Mesenchymal stem cell (in vitro differentiated cells and primary cell): ENCODE measurements around the gene HNF4A.

Source experiments
- DNase-seq: peaks from one replicate; pipeline ENCODE4 v3.0.0-alpha.2; 2013
- H2AFZ ChIP-seq: one replicate; pipeline ENCODE4 v1.6.1; 2013; ENCODE audit warnings: low read depth, mild to moderate bottlenecking, control low read depth, inconsistent platforms, low read length, moderate library complexity
- H2AK5ac ChIP-seq: 2 replicates; pipeline ENCODE4 v1.6.1; 2013; ENCODE audit warnings: low read length, moderate library complexity, mild to moderate bottlenecking, inconsistent platforms; ENCODE audit not compliant: severe bottlenecking
- H2BK120ac ChIP-seq: one replicate; pipeline ENCODE4 v1.6.1; 2013; ENCODE audit warnings: low read depth, mild to moderate bottlenecking, inconsistent platforms, low read length, moderate library complexity
- H2BK12ac ChIP-seq, 2 experiments: one replicate each; pipeline ENCODE4 v1.6.1; 2013; ENCODE audit warnings: inconsistent platforms in 2 of 2, low read length in 2 of 2, mild to moderate bottlenecking in 2 of 2, moderate library complexity in 2 of 2, control low read depth in 1 of 2
- H2BK15ac ChIP-seq: one replicate; pipeline ENCODE4 v1.6.1; 2013; ENCODE audit warnings: mild to moderate bottlenecking, low read depth, inconsistent platforms; ENCODE audit not compliant: poor library complexity, severe bottlenecking
- H2BK5ac ChIP-seq: 2 replicates; pipeline ENCODE4 v1.6.1; 2013; ENCODE audit warnings: low read depth, mild to moderate bottlenecking, low read length, control low read depth, inconsistent platforms; ENCODE audit not compliant: poor library complexity, severe bottlenecking
- H3K14ac ChIP-seq, 2 experiments: one replicate each; pipeline ENCODE4 v1.6.1; 2013; ENCODE audit warnings: inconsistent platforms in 2 of 2, low read length in 2 of 2, control low read depth in 1 of 2, mild to moderate bottlenecking in 1 of 2, moderate library complexity in 1 of 2
- H3K18ac ChIP-seq, 2 experiments: one replicate each; pipeline ENCODE4 v1.6.1; 2013; ENCODE audit warnings: inconsistent platforms in 2 of 2, low read length in 2 of 2, control low read depth in 1 of 2, low read depth in 1 of 2, mild to moderate bottlenecking in 1 of 2
- H3K23ac ChIP-seq, 2 experiments: one replicate each; pipeline ENCODE4 v1.6.1; 2013; ENCODE audit warnings: inconsistent platforms in 2 of 2, low read length in 2 of 2, mild to moderate bottlenecking in 2 of 2, moderate library complexity in 2 of 2, control low read depth in 1 of 2
- H3K27ac ChIP-seq: 2 replicates; pipeline ENCODE4 v1.5.1; 2013; ENCODE audit warnings: mild to moderate bottlenecking, moderate library complexity, low read length, control low read depth, inconsistent platforms; ENCODE audit not compliant: poor library complexity, severe bottlenecking
- H3K27me3 ChIP-seq, 2 experiments: 2 replicates each; pipeline versions ENCODE4 v1.6.1 to v1.7.0; 2013; ENCODE audit warnings: low read length in 2 of 2, mild to moderate bottlenecking in 2 of 2, moderate library complexity in 2 of 2, control low read depth in 1 of 2, inconsistent platforms in 1 of 2; ENCODE audit not compliant: control insufficient read depth in 1 of 2, insufficient read depth in 1 of 2
- H3K36me3 ChIP-seq, 2 experiments: 2 replicates each; pipeline versions ENCODE4 v1.6.1 to v1.7.0; 2013; ENCODE audit warnings: low read length in 2 of 2, control low read depth in 1 of 2, inconsistent platforms in 1 of 2, low read depth in 1 of 2, mild to moderate bottlenecking in 1 of 2; ENCODE audit not compliant: insufficient read depth in 2 of 2, control insufficient read depth in 1 of 2
- H3K4ac ChIP-seq, 2 experiments: one replicate each; pipeline ENCODE4 v1.6.1; 2013; ENCODE audit warnings: inconsistent platforms in 2 of 2, low read length in 2 of 2, mild to moderate bottlenecking in 2 of 2, moderate library complexity in 2 of 2, control low read depth in 1 of 2, low read depth in 1 of 2
- H3K4me1 ChIP-seq: 2 replicates; pipeline ENCODE4 v1.6.1; 2013; ENCODE audit warnings: low read depth, low read length, control low read depth; ENCODE audit not compliant: control insufficient read depth, insufficient read depth
- H3K4me2 ChIP-seq: 2 replicates; pipeline ENCODE4 v1.6.1; 2013; ENCODE audit warnings: low read length, mild to moderate bottlenecking, inconsistent platforms; ENCODE audit not compliant: poor library complexity, severe bottlenecking
- H3K4me3 ChIP-seq, 2 experiments: 2 replicates each; pipeline versions ENCODE4 v1.5.1 to v1.7.0; 2013; ENCODE audit warnings: low read length in 2 of 2, mild to moderate bottlenecking in 2 of 2, control low read depth in 1 of 2, low read depth in 1 of 2; ENCODE audit not compliant: insufficient read depth in 1 of 2
- H3K79me1 ChIP-seq: replicated peaks from 2 replicates; pipeline ENCODE4 v1.6.1; 2013; ENCODE audit warnings: mild to moderate bottlenecking, control low read depth, low read length, inconsistent platforms; ENCODE audit not compliant: poor library complexity, severe bottlenecking
- H3K9ac ChIP-seq: 2 replicates; pipeline ENCODE4 v1.7.0; 2013; ENCODE audit warnings: mild to moderate bottlenecking, low read length, moderate library complexity
- H3K9me3 ChIP-seq: 2 replicates; pipeline ENCODE4 v1.7.0; 2013; ENCODE audit warnings: mild to moderate bottlenecking, low read length; ENCODE audit not compliant: control insufficient read depth
- H4K8ac ChIP-seq: one replicate; pipeline ENCODE4 v1.6.1; 2013; ENCODE audit warnings: inconsistent platforms, mild to moderate bottlenecking, low read length, moderate library complexity
- H4K91ac ChIP-seq: one replicate; pipeline ENCODE4 v1.6.1; 2013; ENCODE audit warnings: mild to moderate bottlenecking, low read length, inconsistent platforms
- WGBS: methylation state at CpG from one replicate; pipeline ENCODE4 v1.1.7; 2013; ENCODE audit warnings: mixed read lengths; 5-methylcytosine and 5-hydroxymethylcytosine counted together

The HNF4A gene

DNA sequence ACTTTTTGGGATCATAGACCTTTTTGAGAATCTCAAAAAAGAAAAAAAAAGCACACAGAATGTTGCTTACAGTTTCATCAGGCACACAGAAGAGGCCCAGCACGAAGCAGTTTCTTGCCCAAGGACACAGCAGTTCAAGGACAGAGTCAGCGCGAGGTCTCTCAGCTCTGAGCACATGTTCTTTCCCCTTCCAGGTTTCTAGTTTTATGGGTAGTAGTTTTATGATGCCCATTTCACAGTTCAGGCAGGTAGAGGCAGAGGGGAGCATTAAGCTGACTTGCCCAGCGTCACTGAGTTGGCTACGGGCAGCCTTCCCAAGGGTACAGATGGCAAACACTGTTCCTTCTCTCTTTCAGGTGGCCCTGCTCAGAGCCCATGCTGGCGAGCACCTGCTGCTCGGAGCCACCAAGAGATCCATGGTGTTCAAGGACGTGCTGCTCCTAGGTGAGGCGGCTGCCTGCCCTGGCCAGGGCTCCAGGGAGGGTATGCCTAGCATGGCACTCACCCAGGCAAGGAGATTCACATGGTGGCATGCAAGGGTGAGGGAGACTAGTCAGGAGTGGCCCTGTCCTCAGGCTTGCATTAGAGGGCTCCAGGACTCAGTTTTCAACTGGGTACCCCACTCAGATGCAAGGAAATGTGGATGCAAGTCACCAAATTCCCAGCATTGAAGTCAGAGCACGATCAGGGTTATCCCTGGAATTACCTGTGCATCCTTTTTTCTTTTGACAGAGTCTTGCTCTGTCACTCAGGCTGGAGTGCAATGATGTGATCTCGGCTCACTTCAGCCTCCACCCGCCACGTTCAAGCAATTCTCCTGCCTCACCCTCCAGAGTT, 62.8 kb downstream of the HNF4A start:
- H3K36me3 ChIP-seq = no peaks in the 10 kb centered on the region
- H3K14ac ChIP-seq = no peak overlapping the region
- 85% methylated on average over 13 of the region's 13 CpGs for WGBS
- no peak overlapping the region for H4K91ac ChIP-seq
- no peak overlapping the region for H3K4me2 ChIP-seq
- H3K23ac ChIP-seq = no peak overlapping the region
- H2BK15ac ChIP-seq = no peak overlapping the region
- H2BK12ac ChIP-seq = no peak overlapping the region
- H2BK120ac ChIP-seq = no peak overlapping the region
- no peaks in the 10 kb centered on the region for H3K79me1 ChIP-seq
- no peak overlapping the region for H3K4ac ChIP-seq
- H3K18ac ChIP-seq = no peak overlapping the region
- no peak overlapping the region for H2BK5ac ChIP-seq
- no peak overlapping the region for H3K9ac ChIP-seq
- no peaks in the 10 kb centered on the region for H3K4me1 ChIP-seq
- H4K8ac ChIP-seq = no peak overlapping the region
- no peaks in the 10 kb centered on the region for H3K9me3 ChIP-seq
- H3K27ac ChIP-seq = no peak overlapping the region
- no peak overlapping the region for H2AFZ ChIP-seq
- no peak for DNase-seq
- no peak overlapping the region for H3K4me3 ChIP-seq
- H3K27me3 ChIP-seq = peaks cover 35 to 61% of the 10 kb centered on the region in 2 experiments
- no peak overlapping the region for H2AK5ac ChIP-seq

DNA sequence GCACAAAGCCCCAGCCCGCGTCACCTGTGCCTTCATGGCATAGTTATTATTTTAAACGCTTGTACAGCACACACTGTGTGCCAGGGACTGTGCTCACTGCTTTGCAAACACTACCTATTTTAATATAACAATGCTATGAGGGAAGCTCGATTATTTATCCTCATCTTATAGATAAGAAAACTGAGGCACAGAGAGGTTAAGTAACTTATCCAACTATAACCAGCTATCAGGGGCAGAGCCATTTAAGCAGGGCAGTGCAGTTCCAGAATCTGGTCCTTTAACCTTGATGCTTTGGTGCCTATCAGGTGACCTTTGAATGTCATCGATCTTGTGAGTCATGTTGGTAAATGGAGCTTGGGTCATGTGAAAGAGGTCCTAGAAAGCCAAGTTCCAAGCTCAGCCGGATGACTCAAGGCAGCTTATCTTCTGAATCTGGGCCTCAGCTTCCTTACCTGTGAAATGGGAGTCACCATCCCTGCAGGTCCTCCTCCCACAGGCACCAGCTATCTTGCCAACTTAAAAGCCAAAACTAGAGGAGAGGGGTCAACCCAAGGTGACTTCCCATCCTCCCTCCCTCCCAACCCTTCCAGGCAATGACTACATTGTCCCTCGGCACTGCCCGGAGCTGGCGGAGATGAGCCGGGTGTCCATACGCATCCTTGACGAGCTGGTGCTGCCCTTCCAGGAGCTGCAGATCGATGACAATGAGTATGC, 63.8 kb downstream of the HNF4A start:
- Histone ChIP-seq H3K4me1 (no peaks in the 10 kb centered on the region), H3K9ac (no peak overlapping the region), H3K4me2 (no peak overlapping the region), H3K27me3 (peaks cover 31 to 61% of the 10 kb centered on the region in 2 experiments), H3K4me3 (no peak overlapping the region), H3K27ac (no peak overlapping the region), H4K8ac (no peak overlapping the region), H3K79me1 (no peaks in the 10 kb centered on the region), H3K23ac (no peak overlapping the region), H3K18ac (no peak overlapping the region), H2BK12ac (no peak overlapping the region), H2AK5ac (no peak overlapping the region), H3K4ac (no peak overlapping the region), H2BK5ac (no peak overlapping the region), H3K14ac (no peak overlapping the region), H3K36me3 (no peaks in the 10 kb centered on the region), H2BK120ac (no peak overlapping the region), H2AFZ (no peak overlapping the region), H3K9me3 (no peaks in the 10 kb centered on the region), H2BK15ac (no peak overlapping the region), H4K91ac (no peak overlapping the region)
- no peak for DNase-seq
- 89% methylated on average over 11 of the region's 13 CpGs for WGBS

DNA sequence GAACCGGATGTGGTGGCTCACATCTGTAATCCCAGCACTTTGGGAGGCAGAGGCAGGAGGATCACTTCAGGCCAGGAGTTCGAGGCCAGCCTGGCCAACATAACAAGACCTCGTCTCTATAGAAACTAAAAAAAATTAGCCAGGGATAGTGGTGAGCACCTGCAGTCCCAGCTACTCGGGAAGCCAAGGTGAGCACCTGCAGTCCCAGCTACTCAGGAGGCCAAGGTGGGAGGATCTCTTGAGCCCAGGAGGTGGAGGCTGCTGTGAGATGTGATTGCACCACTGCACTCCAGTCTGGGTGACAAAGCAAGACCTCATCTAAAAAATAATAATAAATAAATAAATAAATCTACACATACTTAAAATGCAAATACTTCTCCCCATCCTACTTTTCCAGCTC, 65.0 kb downstream of the HNF4A start:
- Histone ChIP-seq H4K91ac (no peak overlapping the region), H3K27me3 (peaks cover 23 to 61% of the 10 kb centered on the region in 2 experiments), H3K9ac (no peak overlapping the region), H2BK15ac (no peak overlapping the region), H3K4ac (no peak overlapping the region), H2AFZ (no peak overlapping the region), H2BK120ac (no peak overlapping the region), H3K27ac (no peak overlapping the region), H3K4me1 (no peaks in the 10 kb centered on the region), H4K8ac (no peak overlapping the region), H3K4me3 (no peak overlapping the region), H3K79me1 (no peaks in the 10 kb centered on the region), H2BK5ac (no peak overlapping the region), H3K36me3 (no peaks in the 10 kb centered on the region), H3K14ac (no peak overlapping the region), H2AK5ac (no peak overlapping the region), H2BK12ac (no peak overlapping the region), H3K23ac (no peak overlapping the region), H3K18ac (no peak overlapping the region), H3K9me3 (no peaks in the 10 kb centered on the region), H3K4me2 (no peak overlapping the region)
- no peak for DNase-seq
- 83% methylated on average over 4 of the region's 4 CpGs for WGBS

DNA sequence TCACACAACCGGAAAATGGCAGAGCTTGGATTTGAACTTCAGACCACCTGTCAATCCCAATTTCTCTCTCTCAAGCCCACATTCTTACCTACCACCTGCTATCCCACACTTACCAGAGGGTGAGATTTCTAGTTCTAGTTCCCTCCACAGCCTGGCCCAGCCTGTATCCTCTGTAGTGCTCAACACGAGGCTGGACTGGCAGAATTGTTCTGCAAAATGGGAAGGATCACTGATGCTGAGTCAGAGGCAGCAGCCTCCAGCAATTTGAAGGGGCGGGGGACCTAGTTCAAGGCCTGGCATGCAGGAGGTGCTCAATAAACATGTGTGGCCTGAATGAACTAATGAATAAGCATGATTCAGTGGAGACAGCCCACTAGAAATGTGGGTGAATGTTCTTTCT, 66.6 kb downstream of the HNF4A start:
- DNase-seq = no peak
- Histone ChIP-seq H2BK5ac (no peak overlapping the region), H3K9ac (no peak overlapping the region), H3K9me3 (no peaks in the 10 kb centered on the region), H2BK12ac (no peak overlapping the region), H3K4ac (no peak overlapping the region), H3K4me1 (no peaks in the 10 kb centered on the region), H2BK120ac (no peak overlapping the region), H4K8ac (no peak overlapping the region), H3K4me2 (no peak overlapping the region), H3K27me3 (peaks cover 8 to 60% of the 10 kb centered on the region in 2 experiments), H2BK15ac (no peak overlapping the region), H2AFZ (no peak overlapping the region), H3K18ac (no peak overlapping the region), H3K23ac (no peak overlapping the region), H3K27ac (no peak overlapping the region), H2AK5ac (no peak overlapping the region), H3K4me3 (no peak overlapping the region), H3K36me3 (no peaks in the 10 kb centered on the region), H3K14ac (no peak overlapping the region), H4K91ac (no peak overlapping the region), H3K79me1 (no peaks in the 10 kb centered on the region)
- 56% methylated on average over 3 of the region's 3 CpGs for WGBS
